PFSK-1 (cell line): Measurements from ENCODE around the gene TPPP.

ENCODE experiments used
- FOXP2 ChIP-seq: optimal IDR thresholded peaks from 2 replicates; pipeline ENCODE3; 2011; ENCODE audit warnings: borderline replicate concordance, control low read depth, inconsistent platforms; ENCODE audit not compliant: insufficient read depth; ENCODE audit errors: extremely low read length, extremely low read depth
- POLR2AphosphoS5 ChIP-seq: IDR thresholded peaks from 2 replicates; pipeline ENCODE4 v1.6.1; 2012; ENCODE audit warnings: low read depth, mild to moderate bottlenecking, control low read depth, low read length, moderate library complexity
- SIN3A ChIP-seq: IDR thresholded peaks from 2 replicates; pipeline ENCODE4 v1.6.1; 2012; ENCODE audit warnings: mild to moderate bottlenecking, low read length, moderate library complexity, borderline replicate concordance; ENCODE audit not compliant: insufficient read depth
- TAF1 ChIP-seq: IDR thresholded peaks from 2 replicates; pipeline ENCODE4 v1.6.1; 2012; ENCODE audit warnings: low read length, control low read depth, borderline replicate concordance; ENCODE audit not compliant: insufficient read depth
- TF ChIP-seq, protein P1 (sequence below), 2 experiments: IDR thresholded peaks; 2 replicates each; pipeline versions ENCODE4 v1.6.1 to v1.8.0; 2011 to 2012; ENCODE audit warnings: low read depth in 2 of 2, low read length in 2 of 2, control low read depth in 1 of 2, inconsistent platforms in 1 of 2, mild to moderate bottlenecking in 1 of 2, moderate library complexity in 1 of 2; ENCODE audit not compliant: insufficient read depth in 1 of 2

Gene TPPP

GRCh38 chr5:635306-636055, 57.7 kb downstream of the TPPP start:
- TF ChIP-seq TAF1 (no peak), SIN3A (no peak)

GRCh38 chr5:634191-634590, 59.0 kb downstream of the TPPP start:
- TF ChIP-seq TAF1, result no peak
- TF ChIP-seq, protein P1, sequence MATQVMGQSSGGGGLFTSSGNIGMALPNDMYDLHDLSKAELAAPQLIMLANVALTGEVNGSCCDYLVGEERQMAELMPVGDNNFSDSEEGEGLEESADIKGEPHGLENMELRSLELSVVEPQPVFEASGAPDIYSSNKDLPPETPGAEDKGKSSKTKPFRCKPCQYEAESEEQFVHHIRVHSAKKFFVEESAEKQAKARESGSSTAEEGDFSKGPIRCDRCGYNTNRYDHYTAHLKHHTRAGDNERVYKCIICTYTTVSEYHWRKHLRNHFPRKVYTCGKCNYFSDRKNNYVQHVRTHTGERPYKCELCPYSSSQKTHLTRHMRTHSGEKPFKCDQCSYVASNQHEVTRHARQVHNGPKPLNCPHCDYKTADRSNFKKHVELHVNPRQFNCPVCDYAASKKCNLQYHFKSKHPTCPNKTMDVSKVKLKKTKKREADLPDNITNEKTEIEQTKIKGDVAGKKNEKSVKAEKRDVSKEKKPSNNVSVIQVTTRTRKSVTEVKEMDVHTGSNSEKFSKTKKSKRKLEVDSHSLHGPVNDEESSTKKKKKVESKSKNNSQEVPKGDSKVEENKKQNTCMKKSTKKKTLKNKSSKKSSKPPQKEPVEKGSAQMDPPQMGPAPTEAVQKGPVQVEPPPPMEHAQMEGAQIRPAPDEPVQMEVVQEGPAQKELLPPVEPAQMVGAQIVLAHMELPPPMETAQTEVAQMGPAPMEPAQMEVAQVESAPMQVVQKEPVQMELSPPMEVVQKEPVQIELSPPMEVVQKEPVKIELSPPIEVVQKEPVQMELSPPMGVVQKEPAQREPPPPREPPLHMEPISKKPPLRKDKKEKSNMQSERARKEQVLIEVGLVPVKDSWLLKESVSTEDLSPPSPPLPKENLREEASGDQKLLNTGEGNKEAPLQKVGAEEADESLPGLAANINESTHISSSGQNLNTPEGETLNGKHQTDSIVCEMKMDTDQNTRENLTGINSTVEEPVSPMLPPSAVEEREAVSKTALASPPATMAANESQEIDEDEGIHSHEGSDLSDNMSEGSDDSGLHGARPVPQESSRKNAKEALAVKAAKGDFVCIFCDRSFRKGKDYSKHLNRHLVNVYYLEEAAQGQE (IDR thresholded peaks at IDR 0.05; ENCODE audit: insufficient read depth in 1 of 2, low read depth in 2 of 2, low read length in 2 of 2), result no peak
- TF ChIP-seq POLR2AphosphoS5, result no peak
- TF ChIP-seq FOXP2, result no peak
- no peak for TF ChIP-seq SIN3A

DNA sequence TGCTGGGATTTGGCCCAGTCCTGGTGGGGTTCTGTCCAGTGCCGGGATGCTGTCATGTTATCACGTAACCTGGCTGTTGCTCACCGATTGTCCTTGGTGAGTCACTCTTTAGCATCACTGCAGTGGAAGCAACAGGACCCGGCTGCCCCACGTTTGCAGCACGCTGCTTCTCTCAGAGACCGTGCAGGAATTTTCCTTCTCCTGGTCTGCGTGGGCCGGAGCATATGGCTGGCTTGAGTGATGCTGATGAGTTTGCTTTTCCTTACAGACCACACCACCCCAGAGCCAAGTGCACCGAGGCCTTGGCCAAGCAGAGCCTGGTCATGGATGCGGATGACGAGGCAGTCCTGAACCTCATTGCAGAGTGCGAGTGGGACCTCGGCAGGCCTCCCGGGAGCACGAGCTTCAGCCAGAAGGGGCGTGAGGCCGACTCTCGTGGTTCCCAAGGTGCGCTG, 59.6 kb downstream of the TPPP start:
- TF ChIP-seq TAF1, result no peak
- no peak for TF ChIP-seq POLR2AphosphoS5
- TF ChIP-seq, protein P1 (IDR thresholded peaks at IDR 0.05; ENCODE audit: insufficient read depth in 1 of 2, low read depth in 2 of 2, low read length in 2 of 2), result no peak
- TF ChIP-seq SIN3A, result no peak
- TF ChIP-seq FOXP2, result no peak

GRCh38 chr5:627840-628239, 65.3 kb downstream of the TPPP start:
- TF ChIP-seq POLR2AphosphoS5 (no peak), TAF1 (no peak), FOXP2 (no peak), SIN3A (no peak)
- TF ChIP-seq, protein P1 (IDR thresholded peaks at IDR 0.05; ENCODE audit: insufficient read depth in 1 of 2, low read depth in 2 of 2, low read length in 2 of 2), result no peak

DNA sequence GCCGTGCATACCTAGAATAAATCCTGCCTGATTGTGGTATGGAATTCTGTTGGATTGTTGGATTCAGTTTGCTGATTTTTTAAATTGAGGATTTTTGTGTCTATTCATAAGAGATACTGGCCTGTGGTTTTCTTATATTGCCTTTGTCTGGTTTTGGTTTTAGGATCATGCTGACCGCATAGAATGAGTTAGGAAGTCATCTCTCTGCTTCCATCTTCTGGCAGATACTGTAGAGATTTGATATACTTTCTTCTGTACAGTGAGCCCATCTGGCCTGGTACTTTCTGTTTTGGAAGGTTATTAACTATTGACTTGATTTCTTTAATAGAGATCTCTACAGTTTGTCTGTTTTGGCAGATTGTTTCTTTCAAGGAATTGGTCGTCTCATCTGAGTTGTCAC, 66.3 kb downstream of the TPPP start:
- no peak for TF ChIP-seq TAF1
- TF ChIP-seq, protein P1 (IDR thresholded peaks at IDR 0.05; ENCODE audit: insufficient read depth in 1 of 2, low read depth in 2 of 2, low read length in 2 of 2), result no peak
- no peak for TF ChIP-seq SIN3A
- no peak for TF ChIP-seq FOXP2
- no peak for TF ChIP-seq POLR2AphosphoS5
